Calu3 (cell line): ENCODE results near the gene SLC9A5. TPM values are rescaled to one million over a fixed set of nuclear protein-coding genes. Genes with fewer than 3 reads are reported as not detected.

Source experiments
- BruUV-seq: library from RNA; stranded (reverse); fragments of 400-500 nt; replicated peaks from 2 replicates; lab custom pipeline; 2021; lab: Mats Ljungman, UMichigan
- CTCF ChIA-PET: fragments of 300-600 bp; sonication (Branson Sonifier 250); formaldehyde crosslinking; loops from one replicate; lab custom pipeline; 2022; ENCODE audit warnings: antibody characterized with exemption; lab: Charles Lee
- DNase-seq: peaks from one replicate; pipeline ENCODE4 v3.0.0; 2022
- H3K27ac Mint-ChIP-seq: one replicate; pipeline ENCODE4 v1.8.0; 2022; ENCODE audit warnings: mixed read lengths; ENCODE audit not compliant: unreplicated experiment
- H3K27me3 Mint-ChIP-seq: one replicate; pipeline ENCODE4 v1.8.0; 2022; ENCODE audit warnings: mixed read lengths; ENCODE audit not compliant: unreplicated experiment
- H3K36me3 Mint-ChIP-seq: one replicate; pipeline ENCODE4 v1.8.0; 2022; ENCODE audit warnings: mild to moderate bottlenecking, moderate library complexity, mixed read lengths; ENCODE audit not compliant: insufficient read depth, unreplicated experiment
- H3K4me1 Mint-ChIP-seq: one replicate; pipeline ENCODE4 v1.8.0; 2022; ENCODE audit warnings: mild to moderate bottlenecking, low read depth, mixed read lengths; ENCODE audit not compliant: unreplicated experiment
- H3K4me3 Mint-ChIP-seq: one replicate; pipeline ENCODE4 v1.8.0; 2022; ENCODE audit warnings: mild to moderate bottlenecking, low read depth, moderate library complexity, mixed read lengths; ENCODE audit not compliant: unreplicated experiment
- H3K9me3 Mint-ChIP-seq: one replicate; pipeline ENCODE4 v1.8.0; 2022; ENCODE audit warnings: low read depth, mixed read lengths; ENCODE audit not compliant: unreplicated experiment
- CTCF ChIP-seq: fragments of 200-600 bp; IDR thresholded peaks from one replicate; pipeline ENCODE4 v1.8.0; 2022; ENCODE audit warnings: antibody characterized with exemption; ENCODE audit not compliant: unreplicated experiment
- intact Hi-C: fragments of 100-400 bp; cut with micrococcal nuclease; formaldehyde crosslinking; loops from one replicate; pipeline ENCODE4 v1.10.0; 2022; ENCODE audit not compliant: unreplicated experiment
- microRNA-seq: library from miRNA; unstranded; fragments of <30 nt; microRNA quantifications from one replicate; pipeline ENCODE4 v1.2.0, GENCODE V29; 2022
- total RNA-seq: library from RNA; stranded (reverse); gene quantifications from 2 replicates; pipeline ENCODE4 v1.2.3, GENCODE V29; 2022

Gene SLC9A5
- total RNA-seq, 1 experiment from 2014 or later = 2.4 TPM

- DNase-seq = no peak
- no peaks in the 10 kb centered on the region for H3K36me3 Mint-ChIP-seq
- no TSS peak for BruUV-seq
- H3K9me3 Mint-ChIP-seq = no peaks in the 10 kb centered on the region
- no peak overlapping the region for H3K4me3 Mint-ChIP-seq
- CTCF ChIA-PET = no interaction called here
- no peak overlapping the region for H3K27ac Mint-ChIP-seq
- peaks cover 2% of the 10 kb centered on the region for H3K4me1 Mint-ChIP-seq
- intact Hi-C loops = no loop called here
- H3K27me3 Mint-ChIP-seq = no peaks in the 10 kb centered on the region
- TF ChIP-seq CTCF = no peak
Observed at GRCh38 chr16:67317853-67318252, 69.1 kb downstream of the SLC9A5 start.

Small RNA genes within 50 kb of the gene (microRNA-seq; reads per million reads assigned to microRNA genes)
- 163 reads per million, percentile 70 among the genes with 10 or more reads in this experiment for gene MIR328

Other genes starting within 250 kb of the SLC9A5 start
- gene CBFB, start 219.8 kb upstream of the SLC9A5 start, total RNA-seq = 116 and 131 TPM in 2 replicates
- gene PHAF1, start 139.0 kb upstream of the SLC9A5 start, total RNA-seq = 21.4 and 21.9 TPM in 2 replicates
- gene B3GNT9, start 98.0 kb upstream of the SLC9A5 start, total RNA-seq = 6.8 and 8.0 TPM in 2 replicates
- gene TRADD, start 89.1 kb upstream of the SLC9A5 start, total RNA-seq = 34.9 and 42.7 TPM in 2 replicates
- 32.0 and 36.6 TPM in 2 replicates for gene FBXL8, start 89.0 kb upstream of the SLC9A5 start, total RNA-seq
- 57.1 and 60.7 TPM in 2 replicates for gene HSF4, start 84.2 kb upstream of the SLC9A5 start, total RNA-seq
- gene NOL3, start 78.4 kb upstream of the SLC9A5 start, total RNA-seq = 33.5 and 35.7 TPM in 2 replicates
- 33.1 and 36.5 TPM in 2 replicates for gene MATCAP1, start 65.0 kb upstream of the SLC9A5 start, total RNA-seq
- gene EXOC3L1, start 58.8 kb upstream of the SLC9A5 start, total RNA-seq = 0.31 and 1.2 TPM in 2 replicates
- gene E2F4, start 56.8 kb upstream of the SLC9A5 start, total RNA-seq = 95.3 and 101 TPM in 2 replicates
- 31.9 and 43.2 TPM in 2 replicates for gene ELMO3, start 49.8 kb upstream of the SLC9A5 start, total RNA-seq
- 53.5 and 69.2 TPM in 2 replicates for gene TMEM208, start 21.8 kb upstream of the SLC9A5 start, total RNA-seq
- 37.2 and 37.9 TPM in 2 replicates for gene FHOD1, start 1.5 kb upstream of the SLC9A5 start, total RNA-seq
- gene PLEKHG4, start 30.6 kb downstream of the SLC9A5 start, total RNA-seq = 5.5 and 9.2 TPM in 2 replicates
- gene KCTD19, start 77.8 kb downstream of the SLC9A5 start, total RNA-seq = 3.8 and 5.6 TPM in 2 replicates
- 7.1 and 9.2 TPM in 2 replicates for gene LRRC36, start 77.8 kb downstream of the SLC9A5 start, total RNA-seq
- gene TPPP3, start 144.5 kb downstream of the SLC9A5 start, total RNA-seq = 8.5 and 8.8 TPM in 2 replicates
- gene ZDHHC1, start 167.5 kb downstream of the SLC9A5 start, total RNA-seq = 22.6 and 24.4 TPM in 2 replicates
- 10.2 and 10.8 TPM in 2 replicates for gene HSD11B2, start 182.1 kb downstream of the SLC9A5 start, total RNA-seq
- 85.3 and 91.0 TPM in 2 replicates for gene ATP6V0D1, start 232.2 kb downstream of the SLC9A5 start, total RNA-seq
- not detected in 2 replicates for gene AGRP, start 234.6 kb downstream of the SLC9A5 start, total RNA-seq